H9 (cell line): ENCODE data around the gene RNF181. TPM values are rescaled to one million over a fixed set of nuclear protein-coding genes. Genes with fewer than 3 reads are reported as not detected.
A peak's percentile ranks its signal among the peaks of the same experiment; 100 is the strongest.

ENCODE experiments used
- DNase-seq: peaks from one replicate; pipeline ENCODE4 v3.0.0-alpha.2; 2017
- H2AFZ ChIP-seq: one replicate; pipeline ENCODE4 v1.6.1; 2013; ENCODE audit warnings: mild to moderate bottlenecking, low read length, control low read depth, moderate library complexity
- H2AK5ac ChIP-seq: 2 replicates; pipeline ENCODE4 v1.6.1; 2013; ENCODE audit warnings: low read length, control low read depth, mixed read lengths; ENCODE audit not compliant: insufficient read length
- H2BK120ac ChIP-seq: one replicate; pipeline ENCODE4 v1.6.1; 2013; ENCODE audit warnings: low read depth, mild to moderate bottlenecking, low read length, control low read depth, inconsistent platforms; ENCODE audit not compliant: poor library complexity, severe bottlenecking
- H2BK12ac ChIP-seq: 2 replicates; pipeline ENCODE4 v1.6.1; 2013; ENCODE audit warnings: low read length, control low read depth, mixed read lengths, low read depth; ENCODE audit not compliant: insufficient read length
- H2BK15ac ChIP-seq: 2 replicates; pipeline ENCODE4 v1.6.1; 2013; ENCODE audit warnings: low read depth, low read length, control low read depth
- H2BK20ac ChIP-seq: one replicate; pipeline ENCODE4 v1.6.1; 2013; ENCODE audit warnings: low read depth, mild to moderate bottlenecking, low read length, control low read depth, inconsistent platforms; ENCODE audit not compliant: poor library complexity, severe bottlenecking
- H2BK5ac ChIP-seq: 2 replicates; pipeline ENCODE4 v1.6.1; 2013; ENCODE audit warnings: low read length, control low read depth, mixed read lengths; ENCODE audit not compliant: insufficient read length
- H3K14ac ChIP-seq: 2 replicates; pipeline ENCODE4 v1.6.1; 2013; ENCODE audit warnings: low read length, control low read depth; ENCODE audit not compliant: insufficient read depth
- H3K18ac ChIP-seq: 2 replicates; pipeline ENCODE4 v1.6.1; 2013; ENCODE audit warnings: low read depth, mild to moderate bottlenecking, mixed read lengths, low read length, control low read depth; ENCODE audit not compliant: insufficient read length
- H3K23ac ChIP-seq: 2 replicates; pipeline ENCODE4 v1.6.1; 2013; ENCODE audit warnings: low read length, control low read depth, mixed read lengths, low read depth; ENCODE audit not compliant: insufficient read length
- H3K23me2 ChIP-seq: 2 replicates; pipeline ENCODE4 v1.6.1; 2013; ENCODE audit warnings: low read depth, mild to moderate bottlenecking, mixed read lengths, low read length, control low read depth; ENCODE audit not compliant: insufficient read length, poor library complexity, severe bottlenecking
- H3K27ac ChIP-seq: 2 replicates; pipeline ENCODE4 v1.5.1; 2013; ENCODE audit warnings: low read length, control low read depth, mixed read lengths, low read depth; ENCODE audit not compliant: insufficient read length
- H3K27me3 ChIP-seq: 2 replicates; pipeline ENCODE4 v1.6.1; 2013; ENCODE audit warnings: low read length, control low read depth, inconsistent platforms; ENCODE audit not compliant: insufficient read depth
- H3K4ac ChIP-seq: 2 replicates; pipeline ENCODE4 v1.6.1; 2013; ENCODE audit warnings: low read depth, mild to moderate bottlenecking, control low read depth, inconsistent platforms, low read length, moderate library complexity
- H3K4me1 ChIP-seq: 2 replicates; pipeline ENCODE4 v1.6.1; 2013; ENCODE audit warnings: low read length, control low read depth, inconsistent platforms; ENCODE audit not compliant: insufficient read depth
- H3K4me2 ChIP-seq: 2 replicates; pipeline ENCODE4 v1.6.1; 2013; ENCODE audit warnings: low read length, control low read depth, mixed read lengths; ENCODE audit not compliant: insufficient read length, insufficient read depth
- H3K56ac ChIP-seq: 2 replicates; pipeline ENCODE4 v1.6.1; 2013; ENCODE audit warnings: low read depth, mild to moderate bottlenecking, mixed read lengths, low read length, control low read depth; ENCODE audit not compliant: insufficient read length
- H3K79me1 ChIP-seq: 2 replicates; pipeline ENCODE4 v1.6.1; 2013; ENCODE audit warnings: low read depth, mild to moderate bottlenecking, moderate library complexity, low read length, control low read depth, inconsistent platforms; ENCODE audit not compliant: insufficient read depth, poor library complexity, severe bottlenecking
- H3K79me2 ChIP-seq: 2 replicates; pipeline ENCODE4 v1.6.1; 2013; ENCODE audit warnings: low read length, control low read depth, inconsistent platforms; ENCODE audit not compliant: insufficient read depth
- H3K9ac ChIP-seq: 2 replicates; pipeline ENCODE4 v1.6.1; 2013; ENCODE audit warnings: low read length, control low read depth, mixed read lengths; ENCODE audit not compliant: insufficient read length; ENCODE audit errors: extremely low read depth
- H3K9me3 ChIP-seq: one replicate; pipeline ENCODE4 v1.6.1; 2013; ENCODE audit warnings: low read depth, low read length, inconsistent platforms; ENCODE audit not compliant: control insufficient read depth
- H3T11ph ChIP-seq: one replicate; pipeline ENCODE4 v1.6.1; 2013; ENCODE audit warnings: mild to moderate bottlenecking, low read length, control low read depth, inconsistent platforms
- H4K20me1 ChIP-seq: one replicate; pipeline ENCODE4 v1.6.1; 2013; ENCODE audit not compliant: control insufficient read depth, insufficient read length, insufficient read depth
- H4K5ac ChIP-seq: 2 replicates; pipeline ENCODE4 v1.6.1; 2013; ENCODE audit warnings: low read depth, mild to moderate bottlenecking, mixed read lengths, low read length, control low read depth; ENCODE audit not compliant: insufficient read length
- H4K8ac ChIP-seq: replicated peaks from 2 replicates; pipeline ENCODE4 v1.6.1; 2013; ENCODE audit warnings: low read length, control low read depth, mixed read lengths, low read depth; ENCODE audit not compliant: insufficient read length
- H4K91ac ChIP-seq: 2 replicates; pipeline ENCODE4 v1.6.1; 2013; ENCODE audit warnings: low read depth, mild to moderate bottlenecking, moderate library complexity, mixed read lengths, low read length, control low read depth; ENCODE audit not compliant: insufficient read length
- H3K27ac Mint-ChIP-seq, 3 experiments: 2 replicates in 2 of 3; 3 replicates in 1 of 3; pipeline ENCODE4 v1.8.0; 2020 to 2021; ENCODE audit warnings: mixed read lengths in 3 of 3, mild to moderate bottlenecking in 1 of 3, moderate library complexity in 1 of 3
- H3K27me3 Mint-ChIP-seq: 2 replicates; pipeline ENCODE4 v1.8.0; 2021; ENCODE audit warnings: low read depth, mild to moderate bottlenecking, moderate library complexity, mixed read lengths
- H3K36me3 Mint-ChIP-seq, 3 experiments: 2 replicates in 2 of 3; 3 replicates in 1 of 3; pipeline ENCODE4 v1.8.0; 2020 to 2021; ENCODE audit warnings: low read depth in 3 of 3, mixed read lengths in 3 of 3; ENCODE audit not compliant: insufficient read depth in 1 of 3
- H3K4me1 Mint-ChIP-seq, 2 experiments: 2 replicates each; pipeline ENCODE4 v1.8.0; 2020; ENCODE audit warnings: mixed read lengths in 2 of 2
- H3K4me3 Mint-ChIP-seq, 2 experiments: 2 replicates in 1 of 2; 3 replicates in 1 of 2; pipeline ENCODE4 v1.8.0; 2020 to 2021; ENCODE audit warnings: mild to moderate bottlenecking in 2 of 2, mixed read lengths in 2 of 2, moderate library complexity in 1 of 2
- H3K9me3 Mint-ChIP-seq, 2 experiments: 2 replicates in 1 of 2; 3 replicates in 1 of 2; pipeline ENCODE4 v1.8.0; 2020; ENCODE audit warnings: mild to moderate bottlenecking in 2 of 2, mixed read lengths in 2 of 2, moderate library complexity in 1 of 2
- CTCF ChIP-seq: fragments of 200-600 bp; sonication (generic); conservative IDR thresholded peaks from 3 replicates; pipeline ENCODE4 v1.8.0; 2021; ENCODE audit warnings: antibody characterized with exemption, mild to moderate bottlenecking
- WGBS: extraction: QIAGEN DNeasy Blood & Tissue Kit; methylation state at CpG from one replicate; pipeline ENCODE4 v1.1.7; 2013; ENCODE audit warnings: missing lambda C conversion rate, low lambda C conversion rate, mixed read lengths; ENCODE audit not compliant: insufficient read length; ENCODE audit errors: extremely low coverage; 5-methylcytosine and 5-hydroxymethylcytosine counted together
- total RNA-seq: library from RNA; stranded (reverse); gene quantifications from 2 replicates; pipeline ENCODE4 v1.2.1, GENCODE V29; 2021

The RNF181 gene
- total RNA-seq, 1 experiment from 2014 or later, result 122 TPM

- no peak overlapping the region for H2BK5ac ChIP-seq
- H3K18ac ChIP-seq, result no peak overlapping the region
- H3T11ph ChIP-seq, result no peak overlapping the region
- H3K9ac ChIP-seq, result no peak overlapping the region
- H2AK5ac ChIP-seq, result no peak overlapping the region
- peaks cover 5% of the 10 kb centered on the region; the same call in 1 of the 2 replicates for H3K27me3 ChIP-seq
- no peak for TF ChIP-seq CTCF
- no peak overlapping the region for H3K4me3 Mint-ChIP-seq
- DNase-seq, result no peak
- no peak overlapping the region for H2AFZ ChIP-seq
- H3K9me3 Mint-ChIP-seq, result no peaks in the 10 kb centered on the region; a peak in 1 of 5 replicates
- no peak overlapping the region for H3K56ac ChIP-seq
- peaks cover 22% of the 10 kb centered on the region for H3K27me3 Mint-ChIP-seq
- no peak overlapping the region for H4K8ac ChIP-seq
- H4K91ac ChIP-seq, result no peak overlapping the region
- no peak overlapping the region for H3K4ac ChIP-seq
- peak overlapping the region; percentile 48 for H3K4me2 ChIP-seq
- H2BK120ac ChIP-seq, result no peak overlapping the region
- H3K79me1 ChIP-seq, result no peaks in the 10 kb centered on the region
- no peak overlapping the region for H3K27ac ChIP-seq
- no peak overlapping the region for H3K27ac Mint-ChIP-seq
- no peaks in the 10 kb centered on the region for H3K9me3 ChIP-seq
- H2BK15ac ChIP-seq, result no peak overlapping the region
- H3K23me2 ChIP-seq, result peaks cover 7% of the 10 kb centered on the region
- no peak overlapping the region for H4K5ac ChIP-seq
- no peaks in the 10 kb centered on the region for H4K20me1 ChIP-seq
- peaks cover 0 to 2% of the 10 kb centered on the region in 2 experiments; a peak in 1 of 4 replicates for H3K4me1 Mint-ChIP-seq
- H3K79me2 ChIP-seq, result no peaks in the 10 kb centered on the region
- WGBS, result no CpG with 5 or more reads among the region's 9 CpGs
- H3K4me1 ChIP-seq, result no peaks in the 10 kb centered on the region; the same call in 1 of the 2 replicates
- H2BK20ac ChIP-seq, result no peak overlapping the region
- H2BK12ac ChIP-seq, result no peak overlapping the region
- H3K14ac ChIP-seq, result no peak overlapping the region
- no peak overlapping the region for H3K23ac ChIP-seq
- no peaks in the 10 kb centered on the region; a peak in 2 of 7 replicates for H3K36me3 Mint-ChIP-seq
These were observed 10.4 kb upstream of the RNF181 start for GRCh38 chr2:85584857-85585780.
